PC-9 (cell line): Measurements from ENCODE around the gene ASB5.

Experiments
- EZH2 ChIP-seq: fragments of 200-600 bp; sonication (generic); IDR thresholded peaks from 2 replicates; pipeline ENCODE4 v1.8.0; 2017; ENCODE audit warnings: antibody characterized with exemption, low read depth
- TF ChIP-seq, protein P1 (sequence below): fragments of 200-600 bp; sonication (generic); conservative IDR thresholded peaks from 2 replicates; pipeline ENCODE4 v1.6.1; 2017; ENCODE audit warnings: mixed run types, antibody characterized with exemption, mild to moderate bottlenecking, moderate library complexity

DNA sequence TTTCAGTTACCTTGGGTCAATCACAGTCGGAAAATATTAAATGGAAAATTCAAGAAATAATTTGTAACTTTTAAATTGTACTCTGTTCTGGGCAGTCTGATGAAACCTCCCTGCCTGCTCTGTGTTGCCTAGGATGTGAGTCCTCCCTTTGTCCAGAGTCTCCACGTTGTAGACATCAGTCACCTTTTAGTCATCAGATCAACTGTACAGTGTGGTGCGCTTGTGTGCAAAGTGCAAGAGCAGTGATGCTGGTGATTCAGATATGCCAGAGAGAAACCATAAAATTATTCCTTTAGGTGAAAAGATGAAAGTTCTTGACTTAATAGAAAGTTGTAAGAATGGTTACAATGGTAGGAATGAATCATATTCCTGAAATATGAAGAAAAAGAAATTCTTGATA, 75.1 kb downstream of the ASB5 start:
- TF ChIP-seq, protein P1, sequence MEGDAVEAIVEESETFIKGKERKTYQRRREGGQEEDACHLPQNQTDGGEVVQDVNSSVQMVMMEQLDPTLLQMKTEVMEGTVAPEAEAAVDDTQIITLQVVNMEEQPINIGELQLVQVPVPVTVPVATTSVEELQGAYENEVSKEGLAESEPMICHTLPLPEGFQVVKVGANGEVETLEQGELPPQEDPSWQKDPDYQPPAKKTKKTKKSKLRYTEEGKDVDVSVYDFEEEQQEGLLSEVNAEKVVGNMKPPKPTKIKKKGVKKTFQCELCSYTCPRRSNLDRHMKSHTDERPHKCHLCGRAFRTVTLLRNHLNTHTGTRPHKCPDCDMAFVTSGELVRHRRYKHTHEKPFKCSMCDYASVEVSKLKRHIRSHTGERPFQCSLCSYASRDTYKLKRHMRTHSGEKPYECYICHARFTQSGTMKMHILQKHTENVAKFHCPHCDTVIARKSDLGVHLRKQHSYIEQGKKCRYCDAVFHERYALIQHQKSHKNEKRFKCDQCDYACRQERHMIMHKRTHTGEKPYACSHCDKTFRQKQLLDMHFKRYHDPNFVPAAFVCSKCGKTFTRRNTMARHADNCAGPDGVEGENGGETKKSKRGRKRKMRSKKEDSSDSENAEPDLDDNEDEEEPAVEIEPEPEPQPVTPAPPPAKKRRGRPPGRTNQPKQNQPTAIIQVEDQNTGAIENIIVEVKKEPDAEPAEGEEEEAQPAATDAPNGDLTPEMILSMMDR: no peak
- TF ChIP-seq EZH2: no peak
